ELF-1 (cell line): Measurements from ENCODE around the gene BICDL1.

Experiments used
- DNase-seq: peaks from one replicate; pipeline ENCODE4 v3.0.0-alpha.2; 2016; ENCODE audit warnings: low read depth, low spot score

Gene BICDL1

GRCh38 chr12:120125792-120126634, 137.0 kb downstream of the BICDL1 start:
- no peak for DNase-seq

- no peak for DNase-seq
Measured at GRCh38 chr12:120126635-120127005, 137.6 kb downstream of the BICDL1 start.

- no peak for DNase-seq
Measured at GRCh38 chr12:120130011-120130410, 141.0 kb downstream of the BICDL1 start.

- DNase-seq = no peak
Measured at GRCh38 chr12:120131116-120131515, 142.1 kb downstream of the BICDL1 start.

- no peak for DNase-seq
Measured at GRCh38 chr12:120132054-120132836, 143.2 kb downstream of the BICDL1 start.

- no peak for DNase-seq
Measured at GRCh38 chr12:120132863-120133385, 143.9 kb downstream of the BICDL1 start.

- no peak for DNase-seq
Measured at GRCh38 chr12:120134307-120134980, 145.4 kb downstream of the BICDL1 start.

- peak; percentile 80 for DNase-seq
Measured at GRCh38 chr12:120136093-120136770, 147.2 kb downstream of the BICDL1 start.

- no peak for DNase-seq
Measured at GRCh38 chr12:120137833-120138232, 148.8 kb downstream of the BICDL1 start.

GRCh38 chr12:120138366-120138765, 149.3 kb downstream of the BICDL1 start:
- no peak for DNase-seq

- DNase-seq = no peak
Measured at GRCh38 chr12:120139958-120140357, 150.9 kb downstream of the BICDL1 start.

GRCh38 chr12:120140603-120141002, 151.6 kb downstream of the BICDL1 start:
- DNase-seq = peak; percentile 11

GRCh38 chr12:120141336-120141735, 152.3 kb downstream of the BICDL1 start:
- DNase-seq = no peak

GRCh38 chr12:120142231-120142877, 153.3 kb downstream of the BICDL1 start:
- DNase-seq = no peak
